ENCODE results near the gene MED14.
A peak's percentile ranks its signal among the peaks of the same experiment; 100 is the strongest.

MED14 gene

DNA sequence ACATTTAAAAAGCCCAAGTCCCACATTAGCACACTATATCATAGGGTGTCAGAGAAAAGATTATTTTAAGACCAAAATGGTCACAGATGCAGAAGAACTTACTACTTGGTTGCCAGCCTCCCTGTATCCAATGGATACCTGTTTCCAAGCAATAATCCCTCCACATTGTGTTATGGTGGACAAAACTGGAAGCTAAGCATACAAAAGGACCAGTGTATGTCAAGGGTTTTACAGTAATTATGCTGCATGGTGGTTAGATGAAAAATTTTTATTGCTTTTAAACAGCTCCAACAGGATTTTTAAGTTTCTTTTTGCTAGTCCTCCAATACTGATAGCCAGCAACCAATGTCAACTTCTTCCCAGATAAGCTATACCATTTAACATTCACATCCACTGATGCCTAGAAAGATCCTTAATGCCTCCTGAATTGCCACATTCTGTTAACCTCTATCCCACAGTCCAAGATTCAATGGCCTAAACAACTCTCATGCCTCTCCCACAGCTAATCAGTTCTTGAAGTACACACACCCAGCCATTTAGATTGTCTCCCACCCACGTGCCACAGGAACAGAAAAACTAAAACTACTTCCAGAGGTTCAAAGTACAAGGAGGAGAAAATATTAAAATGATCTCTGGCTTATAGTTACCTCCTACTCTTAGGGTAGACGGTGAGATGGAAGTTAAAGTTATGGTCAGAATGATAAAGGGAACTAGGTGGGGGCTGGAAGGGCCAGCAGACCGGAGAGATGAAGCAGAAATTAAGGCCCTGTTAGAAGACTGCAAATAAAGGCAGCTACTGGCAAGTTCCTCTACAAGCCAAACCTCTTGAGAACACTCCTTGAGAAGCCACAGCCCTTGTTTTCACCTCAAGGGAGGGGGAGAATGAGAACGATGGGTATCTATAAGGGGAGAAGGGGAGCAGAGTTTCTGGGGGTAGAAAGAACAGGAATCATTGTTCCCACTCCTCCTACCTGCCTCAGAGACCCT lies 5.5 kb downstream of the MED14 start:
- no peak for DNase-seq

GRCh38 chrX:40727581-40728252 lies 7.6 kb downstream of the MED14 start:
- DNase-seq: no peak

DNA sequence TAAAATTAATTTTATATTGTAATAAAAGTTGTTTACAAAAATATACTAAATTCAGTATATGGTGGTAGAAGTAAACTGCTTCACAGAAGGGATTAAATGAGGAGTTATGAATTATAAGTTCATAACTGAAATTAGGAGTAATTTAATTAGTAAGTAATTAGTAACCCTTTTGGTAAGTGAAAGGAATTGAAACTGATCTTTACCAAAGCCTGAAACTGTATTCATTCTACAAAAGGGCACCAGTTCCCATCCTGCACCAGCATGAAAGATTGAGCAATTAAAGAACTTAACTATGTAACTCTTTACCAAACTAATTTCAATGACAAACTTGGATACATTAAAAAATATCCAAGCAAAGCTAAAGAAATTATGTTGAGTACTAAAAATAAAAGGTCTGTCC lies 8.2 kb downstream of the MED14 start:
- DNase-seq: no peak

GRCh38 chrX:40722930-40723329 lies 12.4 kb downstream of the MED14 start:
- DNase-seq: no peak

- DNase-seq: no peak
These were observed 13.7 kb downstream of the MED14 start for GRCh38 chrX:40721489-40722106.

DNA sequence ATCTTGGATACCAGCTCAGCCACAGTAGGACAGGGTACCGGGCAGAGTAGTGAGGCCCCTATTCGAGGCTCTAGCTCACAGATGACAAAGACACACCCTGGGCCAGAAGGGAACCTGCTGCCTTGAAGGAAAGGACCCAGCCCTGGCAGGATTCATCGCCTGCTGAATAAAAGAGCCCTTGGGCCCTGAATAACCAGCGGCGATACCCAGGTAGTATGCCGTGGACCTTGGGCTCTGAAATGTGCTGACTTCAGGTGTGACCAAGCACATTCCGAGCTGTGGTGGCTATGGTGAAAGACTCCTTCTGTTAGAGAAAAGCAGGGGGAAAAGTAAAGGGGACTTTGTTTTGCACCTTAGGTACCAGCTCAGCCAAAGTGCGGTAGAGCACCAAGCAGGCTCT lies 14.6 kb downstream of the MED14 start:
- DNase-seq: no peak

- DNase-seq: no peak
These were observed 15.0 kb downstream of the MED14 start for GRCh38 chrX:40720339-40720738.

GRCh38 chrX:40719731-40720130 lies 15.6 kb downstream of the MED14 start:
- no peak for DNase-seq

DNA sequence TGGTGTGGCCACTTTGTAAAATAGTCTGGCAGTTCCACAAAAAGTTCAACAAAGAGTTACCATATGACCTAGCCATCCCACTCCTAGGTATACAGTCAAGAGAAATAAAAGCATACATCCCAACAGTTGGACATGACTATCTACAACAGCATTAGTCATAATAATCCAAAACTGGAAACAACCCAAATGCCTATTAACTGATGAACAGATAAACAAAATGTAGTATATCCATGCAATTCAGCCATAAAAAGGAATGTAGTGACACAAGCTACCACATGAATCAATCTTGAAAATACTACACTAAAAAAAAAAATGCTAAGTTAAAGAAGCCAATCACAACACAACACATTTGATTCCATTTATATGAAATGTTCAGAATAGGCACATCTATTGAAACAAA lies 16.1 kb downstream of the MED14 start:
- no peak for DNase-seq

- DNase-seq: no peak
These were observed 25.9 kb downstream of the MED14 start for GRCh38 chrX:40709395-40709794.

DNA sequence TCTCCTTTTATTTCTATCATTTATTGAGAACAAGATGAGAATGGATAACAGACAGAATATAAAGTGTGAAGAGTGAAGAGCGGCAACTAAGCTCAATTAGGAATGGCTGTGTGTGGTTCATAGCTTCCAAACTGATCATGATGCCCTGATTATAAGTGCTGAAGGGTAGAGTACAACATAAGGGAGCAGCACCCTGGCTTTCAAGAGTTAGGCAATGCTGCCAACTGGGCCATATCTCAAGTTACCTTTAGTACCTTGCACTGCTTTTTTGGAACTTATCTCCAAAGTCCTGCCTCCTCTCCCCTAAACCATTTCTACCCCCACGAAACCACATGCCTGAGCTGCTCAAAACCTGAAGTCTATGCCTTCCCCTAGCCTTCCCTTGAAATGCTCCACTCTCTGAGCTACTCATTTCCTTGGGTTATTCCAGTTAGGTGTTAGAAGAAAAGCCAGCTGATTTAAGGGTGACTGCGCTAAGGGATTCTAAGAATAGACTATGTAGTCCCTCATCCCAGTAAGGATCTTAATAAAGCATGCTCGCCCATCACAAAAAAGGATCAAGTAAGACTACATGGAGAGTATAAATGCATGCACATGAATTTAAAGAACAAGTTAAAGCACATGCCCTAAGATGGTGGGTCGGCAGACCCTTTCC lies 29.6 kb downstream of the MED14 start:
- DNase-seq: no peak

DNA sequence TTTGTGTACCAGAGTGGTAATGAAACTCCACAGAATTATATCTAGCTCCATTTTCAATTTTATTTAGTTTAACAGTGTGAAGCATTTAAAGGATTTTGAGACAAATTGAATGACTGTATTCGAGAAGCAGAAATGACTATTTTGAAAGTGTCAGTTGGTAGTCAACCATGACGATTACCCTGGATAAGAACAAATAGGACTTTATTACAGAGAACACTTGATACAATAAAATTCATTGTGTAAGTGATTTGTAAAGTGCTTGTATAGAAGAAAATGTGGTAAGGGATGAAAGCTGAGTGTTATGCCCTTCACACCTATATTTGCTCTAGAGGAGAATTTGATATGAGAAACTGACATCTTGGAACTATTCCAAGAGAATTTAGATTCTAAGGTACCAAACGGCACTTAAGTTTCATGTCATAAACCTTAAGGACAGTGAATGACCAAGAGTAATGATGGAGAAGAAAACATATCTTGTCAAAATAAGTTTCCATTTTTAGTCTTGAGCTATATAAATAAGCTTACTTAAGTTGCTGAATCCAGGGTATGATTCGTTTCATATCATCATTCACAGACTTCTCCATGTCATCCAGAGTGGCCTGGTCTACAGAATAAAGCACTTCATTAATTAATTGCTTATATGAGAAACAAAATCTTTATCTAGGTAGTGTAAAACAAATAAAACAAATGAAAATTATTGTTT lies 34.6 kb downstream of the MED14 start:
- DNase-seq: no peak

DNA sequence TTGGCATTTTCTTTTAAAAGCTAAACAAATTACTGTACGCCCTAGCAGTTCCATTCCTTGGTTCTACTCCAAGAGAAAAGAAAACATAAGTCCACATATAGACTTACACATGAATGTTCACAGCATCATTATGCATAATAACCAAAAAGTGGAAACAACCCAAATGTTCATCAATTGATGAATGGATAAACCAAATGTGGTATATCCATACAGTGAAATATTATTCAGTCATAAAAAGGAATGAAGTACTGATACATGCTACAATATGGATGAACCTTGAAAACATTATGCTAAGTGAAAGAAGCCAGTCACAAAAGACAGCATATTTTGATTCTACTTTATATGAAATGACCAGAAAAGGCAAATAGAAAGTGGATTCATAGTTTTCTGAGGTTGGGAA lies 36.5 kb downstream of the MED14 start:
- no peak for DNase-seq

DNA sequence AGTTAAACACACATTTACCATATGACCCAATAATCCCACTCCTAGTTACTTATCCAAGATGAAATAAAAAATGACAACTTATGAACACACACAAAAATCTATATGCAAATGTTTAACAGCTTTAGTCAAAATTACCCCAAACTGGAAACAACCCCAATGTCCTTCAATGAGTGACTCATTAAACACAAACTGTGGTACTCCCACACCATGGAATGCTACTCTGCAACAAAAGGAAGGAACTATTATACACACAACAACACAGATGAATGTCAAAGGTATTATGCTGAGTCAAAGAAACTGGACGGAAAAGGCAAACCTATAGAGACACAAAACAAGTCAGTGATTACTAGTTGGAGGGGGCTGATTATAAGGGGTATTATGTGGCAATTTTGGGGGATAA lies 40.5 kb downstream of the MED14 start:
- no peak for DNase-seq

DNA sequence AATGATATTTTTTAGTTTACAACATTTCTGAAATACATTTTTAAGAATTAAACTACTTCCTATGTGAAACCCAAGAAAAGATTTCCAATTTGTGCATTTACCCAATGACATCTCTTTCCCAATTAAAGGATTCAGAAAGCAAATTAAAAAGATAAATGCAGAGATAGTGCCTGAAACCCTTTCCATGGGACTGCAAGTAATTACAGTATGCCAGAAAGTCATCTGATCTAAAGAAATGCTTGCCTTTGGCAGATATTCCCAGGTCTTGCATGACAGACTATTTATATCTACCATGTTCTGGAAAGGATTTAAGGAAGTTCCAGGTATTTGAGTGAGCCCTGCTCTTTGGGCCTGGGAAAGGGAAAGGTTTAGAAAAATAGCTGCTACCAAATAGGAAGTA lies 46.4 kb downstream of the MED14 start:
- no peak for DNase-seq

GRCh38 chrX:40687169-40687568 lies 48.2 kb downstream of the MED14 start:
- no peak for DNase-seq

DNA sequence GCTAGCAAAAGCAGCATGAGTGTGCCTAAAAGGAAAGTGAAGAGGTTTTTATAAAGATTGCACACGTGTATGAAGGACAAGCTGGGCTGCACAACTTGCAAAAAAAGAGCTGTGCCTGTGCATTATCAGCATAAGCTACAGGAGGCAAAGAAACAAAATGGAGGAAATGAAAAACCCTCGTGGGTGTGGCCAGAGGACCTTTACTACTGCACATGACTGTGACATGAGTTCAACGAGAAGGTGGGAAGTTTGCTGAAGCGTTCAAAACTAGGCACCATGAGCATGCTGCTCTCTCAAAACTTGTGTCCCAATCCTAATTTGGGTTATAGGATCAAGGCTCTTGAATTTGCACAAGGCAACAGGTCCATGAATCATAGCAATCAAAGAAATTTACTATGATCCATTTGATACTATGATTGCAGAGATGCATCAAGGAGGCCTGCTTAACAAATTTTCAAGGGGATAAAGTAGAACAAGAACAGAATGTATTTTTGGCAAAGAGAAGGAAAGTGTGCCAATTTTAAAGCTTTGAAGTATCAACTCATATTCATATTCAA lies 49.9 kb downstream of the MED14 start:
- no peak for DNase-seq

- DNase-seq: peak; percentile 2
These were observed 51.2 kb downstream of the MED14 start for GRCh38 chrX:40684092-40684491.

GRCh38 chrX:40683245-40683644 lies 52.1 kb downstream of the MED14 start:
- no peak for DNase-seq

- no peak for DNase-seq
These were observed 64.2 kb downstream of the MED14 start for GRCh38 chrX:40671126-40671525.

- no peak for DNase-seq
These were observed 71.3 kb downstream of the MED14 start for GRCh38 chrX:40663880-40664630.

Data from NCI-H2227 treated with DMSO at 0.1 percent for 48 hours (cell line).